DMS114 treated with DMSO at 0.1 percent for 48 hours (cell line): ENCODE data around the gene GALK2.

Experiments
- DNase-seq: peaks from one replicate; lab custom pipeline; 2025; ENCODE audit not compliant: unreplicated experiment; lab: John Stamatoyannopoulos, UW

GALK2 gene

GRCh38 chr15:49278751-49279150, 108.7 kb downstream of the GALK2 start:
- DNase-seq: no peak

- DNase-seq: no peak
These were observed 109.7 kb downstream of the GALK2 start for GRCh38 chr15:49279521-49280456.

DNA sequence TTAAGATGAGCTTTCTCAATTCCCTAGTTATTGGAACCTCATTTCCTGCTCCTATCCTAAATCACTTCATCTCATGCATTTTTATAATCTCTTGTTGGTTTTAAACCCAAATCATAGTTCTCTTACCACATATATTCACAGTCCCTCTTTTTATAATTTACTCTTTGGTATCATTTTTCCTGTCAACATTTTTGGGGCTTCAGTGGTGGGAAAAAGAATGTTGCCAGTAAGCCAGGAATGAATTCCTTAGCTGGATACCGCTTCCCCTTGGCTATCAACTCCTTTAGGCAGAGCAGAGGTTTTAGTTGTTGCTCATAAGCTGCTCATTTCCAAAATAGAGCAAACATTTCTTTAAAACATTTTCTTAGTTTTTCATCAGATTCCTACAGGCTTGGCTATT, 112.3 kb downstream of the GALK2 start:
- DNase-seq: no peak

DNA sequence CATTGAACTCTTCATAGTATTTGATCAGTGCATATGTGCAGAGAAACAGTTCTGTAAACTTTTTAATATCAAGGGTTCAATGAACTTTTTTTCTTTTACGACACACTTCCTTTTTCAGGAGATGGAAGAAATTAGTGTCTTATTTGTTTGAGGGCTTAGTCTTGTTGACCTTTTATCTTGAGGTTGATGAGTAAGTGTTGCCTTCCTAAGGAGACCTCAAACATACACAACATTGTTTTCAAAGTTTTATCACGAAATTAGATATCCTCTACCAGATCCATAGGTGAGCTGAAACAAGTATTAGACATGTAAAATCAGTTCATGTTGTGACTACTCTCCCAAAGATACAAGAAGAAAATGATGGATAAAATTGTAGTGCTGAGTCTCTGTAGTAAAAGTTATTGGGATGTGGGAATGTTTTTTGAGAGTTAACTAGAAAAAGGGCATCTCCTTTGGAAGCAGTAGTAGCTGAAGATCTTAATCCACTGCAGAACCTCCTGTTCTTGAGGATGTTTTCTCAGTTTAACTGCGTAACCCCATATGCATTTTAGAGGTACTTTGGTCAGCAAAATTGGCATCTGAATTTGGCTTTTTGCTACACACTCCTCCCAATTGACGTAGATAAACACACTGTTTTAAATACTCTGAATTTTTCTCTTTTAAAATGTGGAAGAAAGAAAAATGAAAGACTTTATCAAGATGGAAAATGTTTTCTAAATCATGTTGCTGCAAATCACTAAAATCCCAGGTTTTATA, 116.8 kb downstream of the GALK2 start:
- DNase-seq: no peak

- DNase-seq: no peak
These were observed 117.4 kb downstream of the GALK2 start for GRCh38 chr15:49287481-49287880.

DNA sequence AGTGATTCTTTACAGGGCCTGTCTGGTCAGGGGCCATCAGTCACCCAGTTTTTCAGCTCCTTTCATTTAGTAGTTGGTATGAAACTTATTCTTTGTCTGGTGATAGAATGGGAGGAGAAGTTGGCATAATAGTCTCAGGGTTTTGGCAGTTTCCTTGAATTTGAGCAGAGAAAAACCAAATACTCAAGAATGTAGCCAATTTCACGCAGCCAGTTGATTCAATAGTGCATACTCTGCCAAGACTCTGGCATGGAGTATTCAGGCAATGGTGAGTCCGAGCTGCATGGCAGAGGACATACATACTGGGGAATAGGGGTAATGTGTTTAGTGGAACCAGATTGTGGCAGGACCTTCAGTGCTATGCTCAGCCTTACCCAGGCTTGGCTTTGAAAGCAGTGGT, 118.3 kb downstream of the GALK2 start:
- DNase-seq: no peak

DNA sequence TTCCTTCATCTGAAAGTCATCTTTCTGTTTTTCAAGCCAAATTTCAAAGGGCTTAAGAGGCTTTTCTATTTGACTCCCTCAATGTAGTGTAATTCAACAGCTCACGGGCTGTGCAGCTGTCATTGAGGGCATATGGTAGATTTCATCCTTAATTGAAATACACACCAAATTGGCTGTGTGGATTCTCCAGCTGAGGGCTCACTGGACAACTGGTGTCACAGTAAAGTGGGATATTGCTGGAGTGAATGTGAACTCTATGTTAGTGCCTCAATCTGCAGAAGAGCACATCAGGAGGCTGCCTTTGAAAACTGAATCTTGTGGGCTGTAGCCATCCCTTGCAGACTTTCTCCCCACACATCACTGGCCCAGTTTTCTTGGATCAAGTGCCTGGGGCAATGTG, 120.1 kb downstream of the GALK2 start:
- no peak for DNase-seq

- DNase-seq: no peak
These were observed 123.9 kb downstream of the GALK2 start for GRCh38 chr15:49293941-49294340.

- DNase-seq: no peak
These were observed 126.2 kb downstream of the GALK2 start for GRCh38 chr15:49296258-49296657.

GRCh38 chr15:49297584-49297983, 127.5 kb downstream of the GALK2 start:
- no peak for DNase-seq

GRCh38 chr15:49300856-49301255, 130.8 kb downstream of the GALK2 start:
- DNase-seq: no peak

GRCh38 chr15:49301562-49301961, 131.5 kb downstream of the GALK2 start:
- no peak for DNase-seq

- DNase-seq: no peak
These were observed 133.0 kb downstream of the GALK2 start for GRCh38 chr15:49303003-49303402.

DNA sequence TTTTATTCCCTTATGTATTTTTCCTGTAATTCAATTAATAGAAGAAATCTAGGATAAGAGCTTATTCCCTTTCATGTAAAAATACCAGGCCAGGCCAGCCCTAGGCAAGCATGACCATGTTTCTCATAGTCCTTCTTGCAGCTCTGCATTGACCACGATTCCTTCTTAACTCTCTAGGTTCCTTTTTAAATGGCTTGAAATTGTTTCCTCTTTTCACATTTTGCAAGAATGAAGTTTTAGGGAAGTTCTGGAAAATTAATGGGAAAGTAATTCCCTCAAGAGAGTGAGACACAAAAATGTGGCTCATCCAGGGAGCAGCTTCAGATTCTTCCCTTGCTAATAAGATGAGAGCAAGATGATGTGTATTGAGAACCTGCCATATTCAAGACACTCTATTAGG, 136.5 kb downstream of the GALK2 start:
- no peak for DNase-seq

GRCh38 chr15:49308686-49309085, 138.6 kb downstream of the GALK2 start:
- DNase-seq: no peak

DNA sequence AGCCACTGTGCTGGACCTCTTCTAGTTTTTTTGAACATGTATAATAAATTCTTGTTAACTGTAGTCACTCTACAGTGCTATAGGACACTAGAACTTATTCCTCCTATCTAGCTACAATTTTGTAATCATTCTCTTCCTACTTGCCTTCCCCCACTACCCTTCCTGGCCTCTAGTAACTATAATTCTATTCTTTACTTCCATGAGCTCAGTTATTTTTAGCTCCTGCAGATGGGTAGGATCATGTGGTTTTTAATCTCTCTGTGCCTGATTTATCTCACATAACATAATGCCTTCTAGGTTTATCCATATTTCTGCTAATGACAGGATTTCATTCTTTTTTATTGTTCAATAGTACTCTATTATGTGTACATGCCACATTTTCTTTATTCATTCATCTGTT, 139.8 kb downstream of the GALK2 start:
- no peak for DNase-seq

- no peak for DNase-seq
These were observed 143.6 kb downstream of the GALK2 start for GRCh38 chr15:49313650-49314049.

DNA sequence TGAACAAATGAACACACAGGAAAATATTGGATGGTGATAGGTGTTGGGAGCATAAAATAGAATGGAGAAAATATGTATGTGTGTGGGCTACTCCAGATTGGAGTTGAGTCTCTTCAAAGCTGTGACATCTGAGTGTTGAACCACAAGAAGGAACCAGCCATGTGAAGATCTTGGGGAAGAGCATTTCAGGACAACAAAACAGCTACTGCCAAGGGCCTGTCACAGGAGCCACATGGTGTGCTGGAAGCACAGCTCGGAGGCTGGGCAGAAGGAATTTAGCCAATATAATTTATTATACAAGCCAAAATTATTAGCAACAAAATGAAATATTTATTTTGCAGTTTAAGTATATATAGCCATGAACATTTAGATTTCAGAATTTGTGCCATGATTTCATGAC, 144.7 kb downstream of the GALK2 start:
- DNase-seq: no peak

- DNase-seq: no peak
These were observed 145.4 kb downstream of the GALK2 start for GRCh38 chr15:49315391-49315823.

- no peak for DNase-seq
These were observed 150.3 kb downstream of the GALK2 start for GRCh38 chr15:49320351-49320750.

- no peak for DNase-seq
These were observed 153.2 kb downstream of the GALK2 start for GRCh38 chr15:49323207-49323606.

DNA sequence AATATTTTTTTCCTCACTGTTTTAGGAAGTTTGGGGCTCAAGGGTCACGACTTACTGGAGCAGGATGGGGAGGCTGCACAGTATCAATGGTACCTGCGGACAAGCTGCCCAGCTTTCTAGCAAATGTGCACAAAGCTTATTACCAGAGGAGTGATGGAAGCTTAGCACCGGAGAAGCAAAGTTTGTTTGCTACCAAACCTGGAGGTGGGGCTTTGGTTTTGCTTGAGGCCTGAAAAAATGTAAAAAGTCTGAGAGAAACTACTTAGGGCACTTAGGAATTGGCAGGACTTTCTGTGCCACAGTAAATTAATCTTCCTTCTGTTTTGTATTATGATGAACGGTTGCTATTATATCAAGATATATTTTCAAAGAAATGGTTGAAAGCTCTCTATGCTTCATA, 157.9 kb downstream of the GALK2 start:
- no peak for DNase-seq
